ENCODE data around the gene GPR137B. TPM values are rescaled to one million over a fixed set of nuclear protein-coding genes. Genes with fewer than 3 reads are reported as not detected.

Gene GPR137B
- total and polyA plus RNA-seq, 2 experiments from 2014 or later: 4.5 to 11.1 TPM

DNA sequence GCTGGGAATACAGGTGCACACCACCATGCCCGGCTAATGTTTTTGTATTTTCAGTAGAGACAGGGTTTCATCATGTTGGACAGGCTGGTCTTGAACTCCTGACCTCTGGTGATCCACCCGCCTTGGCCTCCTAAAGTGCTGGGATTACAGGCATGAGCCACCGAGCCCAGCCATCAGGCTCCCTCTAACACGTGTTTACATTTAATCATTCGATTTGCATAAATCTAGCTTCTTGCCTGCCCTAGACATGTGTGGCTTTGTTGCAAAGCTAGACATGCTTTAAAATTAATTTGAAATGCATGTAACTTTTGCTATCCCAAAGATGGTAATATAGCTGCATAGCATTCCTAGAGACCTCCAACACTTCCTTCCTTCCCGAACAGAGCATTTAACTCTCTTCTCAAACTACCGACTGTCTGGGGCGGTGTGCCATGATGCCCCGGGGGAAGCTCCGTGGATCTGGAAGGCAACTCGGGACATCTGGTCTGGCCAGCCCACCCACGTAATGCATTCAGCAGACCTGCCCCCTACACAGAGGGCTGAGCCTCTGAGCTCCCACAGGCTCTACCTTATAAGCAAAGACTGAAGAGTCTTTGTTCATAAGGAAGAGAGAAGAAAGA is 42.9 kb upstream of the GPR137B start:
- Mint-ChIP-seq H3K36me3 (ENCODE audit: low read depth) (peaks cover 16% of the 10 kb centered on the region), H3K27me3 (ENCODE audit: insufficient read depth, low read depth, poor library complexity) (peaks cover 16% of the 10 kb centered on the region), H3K4me3 (no peak overlapping the region), H3K4me1 (peaks cover 9% of the 10 kb centered on the region), H3K9me3 (peaks cover 21% of the 10 kb centered on the region), H3K27ac (no peak overlapping the region)
- H3K27ac ChIP-seq (ENCODE audit: low read depth): no peak overlapping the region
- no peaks in the 10 kb centered on the region for H3K4me1 ChIP-seq (ENCODE audit: insufficient read depth)
- H3K36me3 ChIP-seq (ENCODE audit: insufficient read depth): no peaks in the 10 kb centered on the region
- no peaks in the 10 kb centered on the region for H3K79me2 ChIP-seq (replicated peaks; ENCODE audit: insufficient read depth)
- H4K20me1 ChIP-seq (replicated peaks; ENCODE audit: insufficient read depth): no peaks in the 10 kb centered on the region
- no peak for ATAC-seq
- no peaks in the 10 kb centered on the region for H3K27me3 ChIP-seq (ENCODE audit: insufficient read depth)
- H3K9me2 ChIP-seq (ENCODE audit: insufficient read depth): no peaks in the 10 kb centered on the region
- H3K4me2 ChIP-seq: no peak overlapping the region
- no peak for DNase-seq (ENCODE audit: low spot score)
- no peak overlapping the region for H2AFZ ChIP-seq
- H3K4me3 ChIP-seq: no peak overlapping the region
- TF ChIP-seq STAT1 (IDR thresholded peaks at IDR 0.05; ENCODE audit: unreplicated experiment) (no peak), ETS1 (IDR thresholded peaks at IDR 0.05) (no peak), EZH2 (IDR thresholded peaks at IDR 0.05; ENCODE audit: low read depth, unreplicated experiment) (no peak), ZNF114 (CRISPR knock-in tag; IDR thresholded peaks at IDR 0.05) (no peak), ZNF331 (CRISPR knock-in tag; IDR thresholded peaks at IDR 0.05; ENCODE audit: low read depth) (no peak), NANOG (IDR thresholded peaks at IDR 0.05; ENCODE audit: borderline replicate concordance) (no peak), CREB1 (CRISPR knock-in tag; IDR thresholded peaks at IDR 0.05; ENCODE audit: low read depth) (no peak), POLR2AphosphoS5 (IDR thresholded peaks at IDR 0.05; ENCODE audit: low read depth) (no peak), EZH2phosphoT487 (IDR thresholded peaks at IDR 0.05; ENCODE audit: unreplicated experiment) (no peak), ZNF462 (CRISPR knock-in tag; IDR thresholded peaks at IDR 0.05) (no peak)
- TF ChIP-seq, protein P1, sequence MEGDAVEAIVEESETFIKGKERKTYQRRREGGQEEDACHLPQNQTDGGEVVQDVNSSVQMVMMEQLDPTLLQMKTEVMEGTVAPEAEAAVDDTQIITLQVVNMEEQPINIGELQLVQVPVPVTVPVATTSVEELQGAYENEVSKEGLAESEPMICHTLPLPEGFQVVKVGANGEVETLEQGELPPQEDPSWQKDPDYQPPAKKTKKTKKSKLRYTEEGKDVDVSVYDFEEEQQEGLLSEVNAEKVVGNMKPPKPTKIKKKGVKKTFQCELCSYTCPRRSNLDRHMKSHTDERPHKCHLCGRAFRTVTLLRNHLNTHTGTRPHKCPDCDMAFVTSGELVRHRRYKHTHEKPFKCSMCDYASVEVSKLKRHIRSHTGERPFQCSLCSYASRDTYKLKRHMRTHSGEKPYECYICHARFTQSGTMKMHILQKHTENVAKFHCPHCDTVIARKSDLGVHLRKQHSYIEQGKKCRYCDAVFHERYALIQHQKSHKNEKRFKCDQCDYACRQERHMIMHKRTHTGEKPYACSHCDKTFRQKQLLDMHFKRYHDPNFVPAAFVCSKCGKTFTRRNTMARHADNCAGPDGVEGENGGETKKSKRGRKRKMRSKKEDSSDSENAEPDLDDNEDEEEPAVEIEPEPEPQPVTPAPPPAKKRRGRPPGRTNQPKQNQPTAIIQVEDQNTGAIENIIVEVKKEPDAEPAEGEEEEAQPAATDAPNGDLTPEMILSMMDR (conservative IDR thresholded peaks at IDR 0.05; ENCODE audit: low read depth in 2 of 2): no peak
- no peaks in the 10 kb centered on the region for H3F3A ChIP-seq (replicated peaks; ENCODE audit: low read depth)
